ENCODE data around the gene N4BP2L2.
"Not testable (repeated sequence)": the region's sequence is repeated elsewhere in the genome, so short reads cannot be mapped to it uniquely, and the experiment has no call there.

N4BP2L2 gene

GRCh38 chr13:32582281-32582680 lies 43.7 kb upstream of the N4BP2L2 start:
- H3K9ac ChIP-seq (ENCODE audit: insufficient read length, low read depth): no peak overlapping the region

GRCh38 chr13:32581177-32581786 lies 42.7 kb upstream of the N4BP2L2 start:
- Histone ChIP-seq H3K4me1 (ENCODE audit: insufficient read depth, insufficient read length) (no peaks in the 10 kb centered on the region), H3K36me3 (ENCODE audit: insufficient read depth, insufficient read length, low read length) (no peaks in the 10 kb centered on the region), H3K9ac (ENCODE audit: insufficient read length, low read depth) (no peak overlapping the region), H3K9me3 (ENCODE audit: insufficient read depth, low read length) (peaks cover 13% of the 10 kb centered on the region; the same call in 1 of the 2 replicates), H3K4me3 (ENCODE audit: insufficient read length, low read depth) (no peak overlapping the region), H3K27me3 (ENCODE audit: insufficient read depth, insufficient read length) (peaks cover 8% of the 10 kb centered on the region)
- DNase-seq (ENCODE audit: low read depth, low spot score): no peak
- TF ChIP-seq YY1 (IDR thresholded peaks at IDR 0.05; ENCODE audit: insufficient read depth, insufficient read length) (no peak), SUZ12 (IDR thresholded peaks at IDR 0.05; ENCODE audit: extremely low read depth, insufficient read depth, insufficient read length) (no peak), ZNF274 (IDR thresholded peaks at IDR 0.05; ENCODE audit: low read depth, low read length) (no peak)

More at GRCh38 chr13:32582281-32582680, 43.7 kb upstream of the N4BP2L2 start:
- no peaks in the 10 kb centered on the region for H3K36me3 ChIP-seq (ENCODE audit: insufficient read depth, insufficient read length, low read length)
- TF ChIP-seq YY1 (IDR thresholded peaks at IDR 0.05; ENCODE audit: insufficient read depth, insufficient read length) (no peak), ZNF274 (IDR thresholded peaks at IDR 0.05; ENCODE audit: low read depth, low read length) (no peak)
- H3K9me3 ChIP-seq (ENCODE audit: insufficient read depth, low read length): peaks cover 13% of the 10 kb centered on the region; the same call in 1 of the 2 replicates
- H3K4me3 ChIP-seq (ENCODE audit: insufficient read length, low read depth): no peak overlapping the region
- no peak for DNase-seq (ENCODE audit: low read depth, low spot score)
- H3K27me3 ChIP-seq (ENCODE audit: insufficient read depth, insufficient read length): peaks cover 8% of the 10 kb centered on the region
- H3K4me1 ChIP-seq (ENCODE audit: insufficient read depth, insufficient read length): no peaks in the 10 kb centered on the region

- peaks cover 13% of the 10 kb centered on the region; the same call in 1 of the 2 replicates for H3K9me3 ChIP-seq (ENCODE audit: insufficient read depth, low read length)
- TF ChIP-seq SUZ12 (IDR thresholded peaks at IDR 0.05; ENCODE audit: extremely low read depth, insufficient read depth, insufficient read length): no peak
- TF ChIP-seq ZNF274 (IDR thresholded peaks at IDR 0.05; ENCODE audit: low read depth, low read length): no peak
- TF ChIP-seq YY1 (IDR thresholded peaks at IDR 0.05; ENCODE audit: insufficient read depth, insufficient read length): no peak
- no peak overlapping the region for H3K9ac ChIP-seq (ENCODE audit: insufficient read length, low read depth)
- no peaks in the 10 kb centered on the region for H3K4me1 ChIP-seq (ENCODE audit: insufficient read depth, insufficient read length)
- DNase-seq (ENCODE audit: low read depth, low spot score): no peak
- no peaks in the 10 kb centered on the region for H3K27me3 ChIP-seq (ENCODE audit: insufficient read depth, insufficient read length)
- H3K4me3 ChIP-seq (ENCODE audit: insufficient read length, low read depth): no peak overlapping the region
- no peaks in the 10 kb centered on the region for H3K36me3 ChIP-seq (ENCODE audit: insufficient read depth, insufficient read length, low read length)
These were observed 38.4 kb upstream of the N4BP2L2 start for GRCh38 chr13:32577032-32577431.

- peaks cover 13% of the 10 kb centered on the region; the same call in 1 of the 2 replicates for H3K9me3 ChIP-seq (ENCODE audit: insufficient read depth, low read length)
- H3K4me1 ChIP-seq (ENCODE audit: insufficient read depth, insufficient read length); H3K9ac ChIP-seq (ENCODE audit: insufficient read length, low read depth); H3K4me3 ChIP-seq (ENCODE audit: insufficient read length, low read depth); DNase-seq (ENCODE audit: low read depth, low spot score); H3K36me3 ChIP-seq (ENCODE audit: insufficient read depth, insufficient read length, low read length); H3K27me3 ChIP-seq (ENCODE audit: insufficient read depth, insufficient read length): not testable (repeated sequence)
These were observed 37.1 kb upstream of the N4BP2L2 start for GRCh38 chr13:32575687-32576086.

GRCh38 chr13:32560842-32561241 lies 22.2 kb upstream of the N4BP2L2 start:
- DNase-seq (ENCODE audit: low read depth, low spot score); H3K9ac ChIP-seq (ENCODE audit: insufficient read length, low read depth); H3K27me3 ChIP-seq (ENCODE audit: insufficient read depth, insufficient read length); H3K36me3 ChIP-seq (ENCODE audit: insufficient read depth, insufficient read length, low read length); H3K9me3 ChIP-seq (ENCODE audit: insufficient read depth, low read length); H3K4me1 ChIP-seq (ENCODE audit: insufficient read depth, insufficient read length); H3K4me3 ChIP-seq (ENCODE audit: insufficient read length, low read depth): not testable (repeated sequence)

- DNase-seq (ENCODE audit: low read depth, low spot score): no peak
- no peak overlapping the region for H3K4me3 ChIP-seq (ENCODE audit: insufficient read length, low read depth)
- no peak overlapping the region for H3K9ac ChIP-seq (ENCODE audit: insufficient read length, low read depth)
- no peaks in the 10 kb centered on the region for H3K36me3 ChIP-seq (ENCODE audit: insufficient read depth, insufficient read length, low read length)
- H3K27me3 ChIP-seq (ENCODE audit: insufficient read depth, insufficient read length): no peaks in the 10 kb centered on the region
- TF ChIP-seq ZNF274 (IDR thresholded peaks at IDR 0.05; ENCODE audit: low read depth, low read length): no peak
- no peak for TF ChIP-seq YY1 (IDR thresholded peaks at IDR 0.05; ENCODE audit: insufficient read depth, insufficient read length)
- no peak for TF ChIP-seq SUZ12 (IDR thresholded peaks at IDR 0.05; ENCODE audit: extremely low read depth, insufficient read depth, insufficient read length)
- H3K9me3 ChIP-seq (ENCODE audit: insufficient read depth, low read length): no peaks in the 10 kb centered on the region
- H3K4me1 ChIP-seq (ENCODE audit: insufficient read depth, insufficient read length): no peaks in the 10 kb centered on the region
These were observed 17.0 kb upstream of the N4BP2L2 start for GRCh38 chr13:32555613-32556012.

GRCh38 chr13:32553720-32554119 lies 15.1 kb upstream of the N4BP2L2 start:
- TF ChIP-seq SUZ12 (IDR thresholded peaks at IDR 0.05; ENCODE audit: extremely low read depth, insufficient read depth, insufficient read length) (no peak), ZNF274 (IDR thresholded peaks at IDR 0.05; ENCODE audit: low read depth, low read length) (no peak), YY1 (IDR thresholded peaks at IDR 0.05; ENCODE audit: insufficient read depth, insufficient read length) (no peak)
- Histone ChIP-seq H3K4me1 (ENCODE audit: insufficient read depth, insufficient read length) (no peaks in the 10 kb centered on the region), H3K9me3 (ENCODE audit: insufficient read depth, low read length) (no peaks in the 10 kb centered on the region), H3K27me3 (ENCODE audit: insufficient read depth, insufficient read length) (no peaks in the 10 kb centered on the region), H3K4me3 (ENCODE audit: insufficient read length, low read depth) (no peak overlapping the region), H3K36me3 (ENCODE audit: insufficient read depth, insufficient read length, low read length) (no peaks in the 10 kb centered on the region), H3K9ac (ENCODE audit: insufficient read length, low read depth) (no peak overlapping the region)
- DNase-seq (ENCODE audit: low read depth, low spot score): no peak

GRCh38 chr13:32549788-32550187 lies 11.2 kb upstream of the N4BP2L2 start:
- Histone ChIP-seq H3K4me1 (ENCODE audit: insufficient read depth, insufficient read length) (no peaks in the 10 kb centered on the region), H3K27me3 (ENCODE audit: insufficient read depth, insufficient read length) (no peaks in the 10 kb centered on the region), H3K9me3 (ENCODE audit: insufficient read depth, low read length) (no peaks in the 10 kb centered on the region), H3K4me3 (ENCODE audit: insufficient read length, low read depth) (no peak overlapping the region), H3K9ac (ENCODE audit: insufficient read length, low read depth) (no peak overlapping the region), H3K36me3 (ENCODE audit: insufficient read depth, insufficient read length, low read length) (no peaks in the 10 kb centered on the region)
- DNase-seq (ENCODE audit: low read depth, low spot score): no peak
- no peak for TF ChIP-seq SUZ12 (IDR thresholded peaks at IDR 0.05; ENCODE audit: extremely low read depth, insufficient read depth, insufficient read length)
- no peak for TF ChIP-seq YY1 (IDR thresholded peaks at IDR 0.05; ENCODE audit: insufficient read depth, insufficient read length)
- no peak for TF ChIP-seq ZNF274 (IDR thresholded peaks at IDR 0.05; ENCODE audit: low read depth, low read length)
